ENCODE results near the gene CAPS.

Gene CAPS

DNA sequence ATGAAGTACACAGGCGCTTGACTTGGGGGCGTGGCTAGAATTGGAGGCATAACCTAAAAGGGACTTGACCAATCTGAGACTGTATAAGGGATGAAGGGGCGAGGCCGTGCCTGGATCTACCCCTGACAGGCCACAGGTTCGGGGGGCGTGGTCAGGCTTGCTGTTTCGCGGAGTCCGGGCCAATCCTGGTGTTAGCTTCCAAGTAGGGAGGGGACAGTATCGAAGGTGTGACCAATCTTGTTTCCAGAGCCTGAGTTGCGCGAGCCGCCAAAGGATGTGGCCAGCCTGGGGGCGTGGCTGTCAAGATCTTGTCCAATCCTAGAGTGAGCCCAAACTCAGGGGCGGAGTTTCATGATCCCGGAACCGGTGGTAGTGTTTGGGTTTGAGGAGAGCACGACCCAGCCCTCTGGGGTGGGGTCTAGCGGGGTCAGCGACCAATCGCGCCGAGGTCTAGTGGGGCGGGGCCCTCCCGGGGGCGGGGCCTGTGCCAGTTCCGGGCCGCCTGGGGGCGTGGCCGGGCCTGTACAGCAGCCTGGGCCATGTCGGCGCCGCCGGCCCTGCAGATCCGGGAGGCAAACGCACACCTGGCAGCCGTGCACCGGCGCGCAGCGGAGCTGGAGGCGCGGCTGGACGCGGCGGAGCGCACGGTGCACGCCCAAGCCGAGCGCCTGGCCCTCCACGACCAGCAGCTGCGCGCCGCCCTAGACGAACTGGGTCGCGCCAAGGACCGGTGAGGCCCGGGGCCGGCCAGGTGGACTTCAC is 9.5 kb upstream of the CAPS start, which contains the start of gene VMAC:
Gene VMAC (plus strand): TSS at position 521 of the 762 bp plus-strand sequence. CDS start 19 bp downstream, at position 540.
- Histone ChIP-seq H3K27ac (ENCODE audit: low read depth, low read length) (peak within 1 kb of the TSS; percentile 47), H2BK120ac (ENCODE audit: low read depth, low read length) (no peak within 1 kb of the TSS), H2AK5ac (ENCODE audit: low read length) (no peak within 1 kb of the TSS), H3K4me1 (ENCODE audit: control insufficient read depth, low read depth, low read length) (no peaks in the 10 kb centered on the region), H2BK5ac (ENCODE audit: low read length) (peak within 1 kb of the TSS; percentile 96), H3K4me3 (ENCODE audit: low read length) (peak within 1 kb of the TSS; percentile 81), H3K23ac (ENCODE audit: low read length) (no peak within 1 kb of the TSS), H3K9ac (ENCODE audit: low read length) (peak within 1 kb of the TSS; percentile 97), H3K18ac (ENCODE audit: low read length) (no peak within 1 kb of the TSS), H4K5ac (ENCODE audit: low read length) (no peak within 1 kb of the TSS), H3K36me3 (ENCODE audit: control insufficient read depth, insufficient read depth, low read length) (no peaks in the 10 kb centered on the region), H3K4me2 (ENCODE audit: low read length) (peak within 1 kb of the TSS; percentile 83), H3K79me2 (ENCODE audit: control insufficient read depth, insufficient read depth, low read length) (peaks cover 25% of the 10 kb centered on the region), H2BK15ac (replicated peaks; ENCODE audit: low read depth) (no peak within 1 kb of the TSS), H3K27me3 (ENCODE audit: insufficient read depth, low read length, poor library complexity) (no peaks in the 10 kb centered on the region), H3K79me1 (ENCODE audit: low read length) (peaks cover 14% of the 10 kb centered on the region), H4K8ac (ENCODE audit: low read depth, low read length) (no peak within 1 kb of the TSS), H3K56ac (ENCODE audit: low read length) (peak within 1 kb of the TSS; percentile 95), H3K4ac (ENCODE audit: low read depth, low read length) (no peak within 1 kb of the TSS)
- peak; percentile 100 for DNase-seq
- no CpG with 5 or more reads among the region's 61 CpGs for WGBS (ENCODE audit: extremely low coverage, insufficient coverage, low lambda C conversion rate)

DNA sequence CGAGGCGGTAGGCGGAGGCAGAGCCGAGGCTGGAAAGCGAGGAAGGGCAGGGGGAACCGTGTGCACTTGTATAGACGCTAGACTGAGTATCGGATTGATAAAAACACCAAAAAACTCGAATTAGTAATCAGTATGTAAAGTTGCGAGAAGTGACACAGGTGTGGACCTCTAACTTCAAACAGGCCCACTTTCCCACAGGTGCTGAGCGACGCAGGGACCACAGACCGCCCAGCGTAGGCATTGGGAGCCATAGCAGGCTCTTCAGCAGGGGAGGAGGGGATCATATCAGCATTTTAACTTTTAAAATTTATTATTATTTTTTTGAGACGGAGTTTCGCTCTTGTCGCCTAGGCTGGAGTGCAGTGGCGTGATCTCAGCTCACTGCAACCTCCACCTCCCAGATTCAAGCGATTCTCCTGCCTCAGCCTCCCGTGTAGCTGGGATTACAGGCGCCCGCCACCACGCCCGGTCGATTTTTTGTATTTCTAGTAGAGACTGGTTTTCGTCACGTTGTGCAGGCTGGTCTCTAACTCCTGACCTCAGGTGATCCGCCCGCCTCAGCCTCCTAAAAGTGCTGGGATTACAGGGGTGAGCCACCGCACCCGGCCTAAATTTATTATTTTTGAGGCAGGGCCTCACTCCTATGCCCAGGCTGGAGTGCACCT is 8.8 kb upstream of the CAPS start:
- Histone ChIP-seq H3K4me3 (ENCODE audit: low read length) (peak overlapping the region; percentile 69), H2AK5ac (ENCODE audit: low read length) (no peak overlapping the region), H3K4ac (ENCODE audit: low read depth, low read length) (no peak overlapping the region), H3K23ac (ENCODE audit: low read length) (no peak overlapping the region), H3K79me2 (ENCODE audit: control insufficient read depth, insufficient read depth, low read length) (peaks cover 21% of the 10 kb centered on the region), H3K56ac (ENCODE audit: low read length) (peak overlapping the region; percentile 95), H3K4me1 (ENCODE audit: control insufficient read depth, low read depth, low read length) (no peaks in the 10 kb centered on the region), H3K27ac (ENCODE audit: low read depth, low read length) (no peak overlapping the region), H2BK5ac (ENCODE audit: low read length) (no peak overlapping the region), H3K18ac (ENCODE audit: low read length) (no peak overlapping the region), H3K27me3 (ENCODE audit: insufficient read depth, low read length, poor library complexity) (no peaks in the 10 kb centered on the region), H3K79me1 (ENCODE audit: low read length) (peaks cover 10% of the 10 kb centered on the region), H4K8ac (ENCODE audit: low read depth, low read length) (no peak overlapping the region), H2BK120ac (ENCODE audit: low read depth, low read length) (no peak overlapping the region), H3K36me3 (ENCODE audit: control insufficient read depth, insufficient read depth, low read length) (no peaks in the 10 kb centered on the region), H4K5ac (ENCODE audit: low read length) (no peak overlapping the region), H2BK15ac (replicated peaks; ENCODE audit: low read depth) (no peak overlapping the region), H3K4me2 (ENCODE audit: low read length) (peak overlapping the region; percentile 83), H3K9ac (ENCODE audit: low read length) (peak overlapping the region; percentile 81)
- WGBS (ENCODE audit: extremely low coverage, insufficient coverage, low lambda C conversion rate), result no CpG with 5 or more reads among the region's 31 CpGs
- DNase-seq, result no peak

- H2BK5ac ChIP-seq (ENCODE audit: low read length), result no peak overlapping the region
- no peak overlapping the region for H3K23ac ChIP-seq (ENCODE audit: low read length)
- H4K5ac ChIP-seq (ENCODE audit: low read length), result no peak overlapping the region
- peaks cover 12% of the 10 kb centered on the region for H3K79me2 ChIP-seq (ENCODE audit: control insufficient read depth, insufficient read depth, low read length)
- no peak overlapping the region for H2BK15ac ChIP-seq (replicated peaks; ENCODE audit: low read depth)
- no peak overlapping the region for H4K8ac ChIP-seq (ENCODE audit: low read depth, low read length)
- no peak overlapping the region for H3K27ac ChIP-seq (ENCODE audit: low read depth, low read length)
- H3K4me1 ChIP-seq (ENCODE audit: control insufficient read depth, low read depth, low read length), result no peaks in the 10 kb centered on the region
- no peak overlapping the region for H3K4ac ChIP-seq (ENCODE audit: low read depth, low read length)
- no peaks in the 10 kb centered on the region for H3K36me3 ChIP-seq (ENCODE audit: control insufficient read depth, insufficient read depth, low read length)
- H2AK5ac ChIP-seq (ENCODE audit: low read length), result no peak overlapping the region
- DNase-seq, result no peak
- no CpG with 5 or more reads among the region's 5 CpGs for WGBS (ENCODE audit: extremely low coverage, insufficient coverage, low lambda C conversion rate)
- no peak overlapping the region for H3K9ac ChIP-seq (ENCODE audit: low read length)
- H3K18ac ChIP-seq (ENCODE audit: low read length), result no peak overlapping the region
- no peaks in the 10 kb centered on the region for H3K27me3 ChIP-seq (ENCODE audit: insufficient read depth, low read length, poor library complexity)
- H3K56ac ChIP-seq (ENCODE audit: low read length), result no peak overlapping the region
- no peak overlapping the region for H3K4me2 ChIP-seq (ENCODE audit: low read length)
- H2BK120ac ChIP-seq (ENCODE audit: low read depth, low read length), result no peak overlapping the region
- no peak overlapping the region for H3K4me3 ChIP-seq (ENCODE audit: low read length)
- H3K79me1 ChIP-seq (ENCODE audit: low read length), result peaks cover 7% of the 10 kb centered on the region
Measured at GRCh38 chr19:5907241-5907640, 6.8 kb upstream of the CAPS start.

DNA sequence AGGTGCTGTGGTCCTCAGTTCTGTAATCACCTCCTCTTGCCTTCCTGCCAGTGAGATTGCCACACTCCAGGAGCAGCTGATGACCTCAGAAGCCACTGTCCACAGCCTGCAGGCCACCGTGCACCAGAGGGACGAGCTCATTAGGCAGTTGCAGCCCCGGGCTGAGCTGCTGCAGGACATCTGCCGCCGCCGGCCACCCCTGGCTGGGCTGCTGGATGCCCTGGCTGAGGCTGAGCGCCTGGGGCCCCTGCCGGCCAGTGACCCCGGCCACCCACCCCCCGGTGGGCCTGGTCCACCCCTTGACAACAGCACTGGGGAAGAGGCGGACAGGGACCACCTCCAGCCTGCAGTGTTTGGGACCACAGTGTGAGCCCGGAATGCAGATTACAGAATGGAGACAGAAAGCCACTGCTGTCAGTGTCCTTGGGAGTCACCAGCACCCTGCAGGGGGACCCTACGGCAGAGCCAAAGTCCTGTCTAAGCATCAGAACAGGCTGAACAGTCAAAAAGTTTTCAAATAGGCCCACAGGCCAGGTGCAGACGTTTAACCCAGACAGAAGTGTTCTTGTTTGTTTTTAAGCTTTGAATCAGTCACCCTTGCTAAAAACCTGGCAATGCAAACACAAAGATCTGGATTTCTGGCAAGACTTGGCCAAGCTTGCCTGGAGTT is 5.1 kb upstream of the CAPS start:
- Histone ChIP-seq H2BK15ac (replicated peaks; ENCODE audit: low read depth) (no peak overlapping the region), H3K56ac (ENCODE audit: low read length) (no peak overlapping the region), H3K23ac (ENCODE audit: low read length) (no peak overlapping the region)

DNA sequence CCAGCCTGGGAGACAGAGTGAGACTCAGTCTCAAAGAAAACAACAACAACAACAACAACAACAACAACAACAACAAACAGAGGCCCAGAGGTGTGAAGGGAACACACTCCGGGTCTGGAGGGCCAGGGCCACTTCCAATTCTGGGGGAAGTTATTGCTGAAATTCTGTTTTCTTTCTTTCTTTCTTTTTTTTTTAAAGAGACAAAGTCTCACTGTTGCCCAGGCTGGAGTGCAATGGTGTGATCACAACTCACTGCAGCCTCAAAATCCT is 3.5 kb upstream of the CAPS start:
- Histone ChIP-seq H3K79me1 (ENCODE audit: low read length) (no peaks in the 10 kb centered on the region), H3K27me3 (ENCODE audit: insufficient read depth, low read length, poor library complexity) (no peaks in the 10 kb centered on the region), H3K23ac (ENCODE audit: low read length) (no peak overlapping the region), H3K4me2 (ENCODE audit: low read length) (no peak overlapping the region), H3K56ac (ENCODE audit: low read length) (no peak overlapping the region), H3K18ac (ENCODE audit: low read length) (no peak overlapping the region), H4K5ac (ENCODE audit: low read length) (no peak overlapping the region), H2BK15ac (replicated peaks; ENCODE audit: low read depth) (no peak overlapping the region), H3K9ac (ENCODE audit: low read length) (no peak overlapping the region), H3K79me2 (ENCODE audit: control insufficient read depth, insufficient read depth, low read length) (no peaks in the 10 kb centered on the region), H2AK5ac (ENCODE audit: low read length) (no peak overlapping the region), H3K4me1 (ENCODE audit: control insufficient read depth, low read depth, low read length) (no peaks in the 10 kb centered on the region), H3K4me3 (ENCODE audit: low read length) (no peak overlapping the region), H2BK5ac (ENCODE audit: low read length) (no peak overlapping the region), H3K4ac (ENCODE audit: low read depth, low read length) (no peak overlapping the region), H4K8ac (ENCODE audit: low read depth, low read length) (no peak overlapping the region), H3K27ac (ENCODE audit: low read depth, low read length) (no peak overlapping the region), H2BK120ac (ENCODE audit: low read depth, low read length) (no peak overlapping the region), H3K36me3 (ENCODE audit: control insufficient read depth, insufficient read depth, low read length) (no peaks in the 10 kb centered on the region)
- no CpG with 5 or more reads among the region's 1 CpG for WGBS (ENCODE audit: extremely low coverage, insufficient coverage, low lambda C conversion rate)
- DNase-seq, result no peak

More for the DNA sequence above, 5.1 kb upstream of the CAPS start:
- H3K27me3 ChIP-seq (ENCODE audit: insufficient read depth, low read length, poor library complexity), result no peaks in the 10 kb centered on the region
- no peak overlapping the region for H3K9ac ChIP-seq (ENCODE audit: low read length)
- H3K4ac ChIP-seq (ENCODE audit: low read depth, low read length), result no peak overlapping the region
- H4K5ac ChIP-seq (ENCODE audit: low read length), result no peak overlapping the region
- H2BK5ac ChIP-seq (ENCODE audit: low read length), result no peak overlapping the region
- no peak overlapping the region for H3K18ac ChIP-seq (ENCODE audit: low read length)
- H4K8ac ChIP-seq (ENCODE audit: low read depth, low read length), result no peak overlapping the region
- H3K79me2 ChIP-seq (ENCODE audit: control insufficient read depth, insufficient read depth, low read length), result no peaks in the 10 kb centered on the region
- no peak overlapping the region for H2BK120ac ChIP-seq (ENCODE audit: low read depth, low read length)
- H3K4me3 ChIP-seq (ENCODE audit: low read length), result no peak overlapping the region
- H2AK5ac ChIP-seq (ENCODE audit: low read length), result no peak overlapping the region
- no CpG with 5 or more reads among the region's 14 CpGs for WGBS (ENCODE audit: extremely low coverage, insufficient coverage, low lambda C conversion rate)
- no peaks in the 10 kb centered on the region for H3K79me1 ChIP-seq (ENCODE audit: low read length)
- no peak overlapping the region for H3K4me2 ChIP-seq (ENCODE audit: low read length)
- no peak overlapping the region for H3K27ac ChIP-seq (ENCODE audit: low read depth, low read length)
- no peaks in the 10 kb centered on the region for H3K36me3 ChIP-seq (ENCODE audit: control insufficient read depth, insufficient read depth, low read length)
- H3K4me1 ChIP-seq (ENCODE audit: control insufficient read depth, low read depth, low read length), result no peaks in the 10 kb centered on the region
- DNase-seq, result no peak

Data from mesendoderm (in vitro differentiated cells).